HEK293 (cell line): Measurements from ENCODE around the gene SEMA4F.
A peak's percentile ranks its signal among the peaks of the same experiment; 100 is the strongest.

Experiments
- CTCF ChIA-PET: fragments of 350-600 bp; formaldehyde crosslinking; extraction: SDS; loops from one replicate; lab custom pipeline; 2021; ENCODE audit warnings: antibody characterized with exemption; lab: Yijun Ruan, JAX
- POLR2A ChIA-PET: fragments of 300-600 bp; formaldehyde crosslinking; extraction: SDS; loops from one replicate; lab custom pipeline; 2020; ENCODE audit warnings: antibody characterized with exemption, inconsistent platforms; lab: Yijun Ruan, JAX
- H3K27ac ChIP-seq: fragments of 200-500 bp; sonication (Bioruptor generic); 2 replicates; pipeline ENCODE4 v1.5.1; 2014; ENCODE audit warnings: low read depth, low read length, control low read depth, inconsistent platforms; ENCODE audit errors: extremely low read depth
- H3K36me3 ChIP-seq, 2 experiments: fragments of 200-500 bp in 1 of 2; sonication (Bioruptor generic) in 1 of 2; 1 replicate in 1 of 2; 2 replicates in 1 of 2; pipeline ENCODE4 v1.5.1; 2014 to 2017; ENCODE audit warnings: inconsistent platforms in 2 of 2, low read length in 2 of 2; ENCODE audit not compliant: control insufficient read depth in 2 of 2, insufficient read depth in 1 of 2
- H3K4me1 ChIP-seq: fragments of 200-500 bp; sonication (Bioruptor generic); 2 replicates; pipeline ENCODE4 v1.5.1; 2014; ENCODE audit warnings: mild to moderate bottlenecking, low read length, inconsistent platforms; ENCODE audit not compliant: control insufficient read depth, insufficient read depth
- H3K4me3 ChIP-seq: 2 replicates; pipeline ENCODE4 v1.5.1; 2011; ENCODE audit warnings: low read depth, mild to moderate bottlenecking, control low read depth, low read length, moderate library complexity
- H3K9me3 ChIP-seq: fragments of 200-500 bp; sonication (Bioruptor generic); 2 replicates; pipeline ENCODE4 v1.5.1; 2014; ENCODE audit warnings: low read depth, low read length, inconsistent platforms; ENCODE audit not compliant: control insufficient read depth, insufficient read depth
- ATF2 ChIP-seq: fragments of 450-650 bp; formaldehyde crosslinking; IDR thresholded peaks from 2 replicates; pipeline ENCODE4 v1.5.1; 2016; ENCODE audit warnings: missing biosample characterization, missing genetic modification characterization, low read depth
- GFI1B ChIP-seq: fragments of 450-650 bp; formaldehyde crosslinking; IDR thresholded peaks from 2 replicates; pipeline ENCODE4 v1.5.1; 2016; ENCODE audit warnings: missing biosample characterization, missing genetic modification characterization
- GLIS1 ChIP-seq: fragments of 450-650 bp; formaldehyde crosslinking; IDR thresholded peaks from 2 replicates; pipeline ENCODE4 v1.5.1; 2016; ENCODE audit warnings: missing biosample characterization, missing genetic modification characterization
- OSR2 ChIP-seq: fragments of 450-650 bp; formaldehyde crosslinking; IDR thresholded peaks from 2 replicates; pipeline ENCODE4 v1.5.1; 2016; ENCODE audit warnings: missing biosample characterization, missing genetic modification characterization
- PBX3 ChIP-seq: sonication (generic); formaldehyde crosslinking; IDR thresholded peaks from 2 replicates; pipeline ENCODE4 v1.8.1; 2022; ENCODE audit warnings: mild to moderate bottlenecking, moderate library complexity, missing genetic modification reagents
- SCRT2 ChIP-seq: fragments of 450-650 bp; formaldehyde crosslinking; IDR thresholded peaks from 2 replicates; pipeline ENCODE4 v1.5.1; 2016; ENCODE audit warnings: missing biosample characterization, missing genetic modification characterization
- SP7 ChIP-seq: fragments of 450-650 bp; formaldehyde crosslinking; IDR thresholded peaks from 2 replicates; pipeline ENCODE4 v1.5.1; 2016; ENCODE audit warnings: missing biosample characterization, missing genetic modification characterization
- WT1 ChIP-seq: fragments of 450-650 bp; formaldehyde crosslinking; IDR thresholded peaks from 2 replicates; pipeline ENCODE4 v1.5.1; 2016; ENCODE audit warnings: missing biosample characterization, missing genetic modification characterization
- ZFP37 ChIP-seq: fragments of 450-650 bp; formaldehyde crosslinking; IDR thresholded peaks from 2 replicates; pipeline ENCODE4 v1.5.1; 2016; ENCODE audit warnings: missing biosample characterization, missing genetic modification characterization
- ZNF148 ChIP-seq: fragments of 450-650 bp; formaldehyde crosslinking; IDR thresholded peaks from 2 replicates; pipeline ENCODE4 v1.5.0; 2017; ENCODE audit warnings: missing biosample characterization, missing genetic modification characterization, borderline replicate concordance
- ZNF16 ChIP-seq: fragments of 450-650 bp; formaldehyde crosslinking; IDR thresholded peaks from 2 replicates; pipeline ENCODE4 v1.5.1; 2016; ENCODE audit warnings: low read depth, missing biosample characterization, missing genetic modification characterization
- ZNF2 ChIP-seq: fragments of 450-650 bp; formaldehyde crosslinking; IDR thresholded peaks from 2 replicates; pipeline ENCODE4 v1.5.1; 2016; ENCODE audit warnings: missing biosample characterization, missing genetic modification characterization
- ZNF211 ChIP-seq: fragments of 450-650 bp; formaldehyde crosslinking; IDR thresholded peaks from 2 replicates; pipeline ENCODE4 v1.5.1; 2016; ENCODE audit warnings: low read depth, missing biosample characterization, missing genetic modification characterization
- ZNF221 ChIP-seq: fragments of 450-650 bp; formaldehyde crosslinking; IDR thresholded peaks from 2 replicates; pipeline ENCODE4 v1.5.1; 2017; ENCODE audit warnings: missing biosample characterization, missing genetic modification characterization, borderline replicate concordance
- ZNF391 ChIP-seq: fragments of 450-650 bp; formaldehyde crosslinking; IDR thresholded peaks from 2 replicates; pipeline ENCODE4 v1.5.1; 2016; ENCODE audit warnings: low read depth, missing biosample characterization, missing genetic modification characterization, borderline replicate concordance
- ZNF404 ChIP-seq: fragments of 450-650 bp; formaldehyde crosslinking; IDR thresholded peaks from 2 replicates; pipeline ENCODE4 v1.5.1; 2017; ENCODE audit warnings: missing biosample characterization, missing genetic modification characterization
- ZNF423 ChIP-seq: fragments of 450-650 bp; formaldehyde crosslinking; IDR thresholded peaks from 2 replicates; pipeline ENCODE4 v1.5.1; 2016; ENCODE audit warnings: missing biosample characterization, missing genetic modification characterization
- ZNF501 ChIP-seq: fragments of 450-650 bp; formaldehyde crosslinking; IDR thresholded peaks from 2 replicates; pipeline ENCODE4 v1.5.1; 2016; ENCODE audit warnings: missing biosample characterization, missing genetic modification characterization
- ZNF529 ChIP-seq: fragments of 450-650 bp; formaldehyde crosslinking; IDR thresholded peaks from 2 replicates; pipeline ENCODE4 v1.5.1; 2017; ENCODE audit warnings: missing genetic modification characterization, missing biosample characterization; ENCODE audit not compliant: insufficient replicate concordance
- ZNF560 ChIP-seq: fragments of 450-650 bp; formaldehyde crosslinking; IDR thresholded peaks from 2 replicates; pipeline ENCODE4 v1.5.1; 2017; ENCODE audit warnings: missing biosample characterization, missing genetic modification characterization, borderline replicate concordance
- ZNF571 ChIP-seq: fragments of 450-650 bp; formaldehyde crosslinking; IDR thresholded peaks from 2 replicates; pipeline ENCODE4 v1.5.0; 2017; ENCODE audit warnings: missing biosample characterization, missing genetic modification characterization
- ZNF585B ChIP-seq: fragments of 450-650 bp; formaldehyde crosslinking; IDR thresholded peaks from 2 replicates; pipeline ENCODE4 v1.5.1; 2016; ENCODE audit warnings: missing biosample characterization, missing genetic modification characterization
- ZNF645 ChIP-seq: fragments of 450-650 bp; formaldehyde crosslinking; IDR thresholded peaks from 2 replicates; pipeline ENCODE4; 2016; ENCODE audit warnings: missing biosample characterization, missing genetic modification characterization
- ZNF76 ChIP-seq: fragments of 450-650 bp; formaldehyde crosslinking; IDR thresholded peaks from 2 replicates; pipeline ENCODE4; 2016; ENCODE audit warnings: low read depth, missing biosample characterization, missing genetic modification characterization, borderline replicate concordance
- ZNF792 ChIP-seq: fragments of 450-650 bp; formaldehyde crosslinking; IDR thresholded peaks from 2 replicates; pipeline ENCODE4 v1.5.1; 2016; ENCODE audit warnings: missing biosample characterization, missing genetic modification characterization
- TF ChIP-seq, protein P1 (sequence below): fragments of 450-650 bp; formaldehyde crosslinking; IDR thresholded peaks from 2 replicates; pipeline ENCODE4 v1.5.1; 2017; ENCODE audit warnings: missing biosample characterization, missing genetic modification characterization

SEMA4F gene

DNA sequence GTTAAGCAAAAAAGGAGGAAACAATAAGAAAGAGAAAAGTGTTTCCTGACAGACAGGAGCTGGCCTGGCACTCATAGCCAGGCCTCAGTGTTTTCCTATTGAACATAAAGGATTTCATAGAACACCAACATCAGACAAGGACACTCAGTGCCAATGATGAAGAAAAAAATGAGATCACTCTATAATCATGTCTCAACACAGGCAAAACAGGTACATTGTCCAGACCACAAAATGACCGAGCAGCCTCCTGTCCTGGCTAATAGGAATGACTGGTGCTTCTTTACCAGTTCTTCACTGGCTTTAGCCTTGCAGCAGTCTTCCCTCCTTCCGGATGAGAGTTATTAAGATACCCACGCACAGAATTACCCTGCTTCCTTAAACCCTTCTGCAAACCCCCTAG, 35.6 kb downstream of the SEMA4F start:
- Histone ChIP-seq H3K9me3 (no peaks in the 10 kb centered on the region), H3K27ac (no peak overlapping the region), H3K4me1 (no peaks in the 10 kb centered on the region), H3K4me3 (no peak overlapping the region), H3K36me3 (no peaks in the 10 kb centered on the region)
- ChIA-PET POLR2A (no interaction called here), CTCF (interaction anchor here (0.6 to 3.5 kb wide), 5 partner anchors 26 to 919 kb away, joined by 3 to 43 read pairs (median 6); no protein-coding TSS in a partner anchor)
- TF ChIP-seq ZFP37 (no peak), ZNF585B (tag by site-specific recombination) (no peak), ZNF501 (tag by site-specific recombination) (no peak), PBX3 (no peak), ZNF404 (tag by site-specific recombination) (no peak), ZNF2 (tag by site-specific recombination) (no peak), ZNF211 (tag by site-specific recombination) (no peak), SP7 (tag by site-specific recombination) (no peak), GFI1B (tag by site-specific recombination) (no peak), GLIS1 (tag by site-specific recombination) (no peak), WT1 (tag by site-specific recombination) (no peak), ZNF529 (tag by site-specific recombination) (no peak), ZNF423 (tag by site-specific recombination) (no peak), ZNF792 (tag by site-specific recombination) (no peak)
- TF ChIP-seq, protein P1, sequence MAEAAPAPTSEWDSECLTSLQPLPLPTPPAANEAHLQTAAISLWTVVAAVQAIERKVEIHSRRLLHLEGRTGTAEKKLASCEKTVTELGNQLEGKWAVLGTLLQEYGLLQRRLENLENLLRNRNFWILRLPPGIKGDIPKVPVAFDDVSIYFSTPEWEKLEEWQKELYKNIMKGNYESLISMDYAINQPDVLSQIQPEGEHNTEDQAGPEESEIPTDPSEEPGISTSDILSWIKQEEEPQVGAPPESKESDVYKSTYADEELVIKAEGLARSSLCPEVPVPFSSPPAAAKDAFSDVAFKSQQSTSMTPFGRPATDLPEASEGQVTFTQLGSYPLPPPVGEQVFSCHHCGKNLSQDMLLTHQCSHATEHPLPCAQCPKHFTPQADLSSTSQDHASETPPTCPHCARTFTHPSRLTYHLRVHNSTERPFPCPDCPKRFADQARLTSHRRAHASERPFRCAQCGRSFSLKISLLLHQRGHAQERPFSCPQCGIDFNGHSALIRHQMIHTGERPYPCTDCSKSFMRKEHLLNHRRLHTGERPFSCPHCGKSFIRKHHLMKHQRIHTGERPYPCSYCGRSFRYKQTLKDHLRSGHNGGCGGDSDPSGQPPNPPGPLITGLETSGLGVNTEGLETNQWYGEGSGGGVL (tag by site-specific recombination), result no peak

GRCh38 chr2:74690571-74690970, 36.5 kb downstream of the SEMA4F start:
- Histone ChIP-seq H3K36me3 (no peaks in the 10 kb centered on the region), H3K9me3 (no peaks in the 10 kb centered on the region), H3K4me3 (no peak overlapping the region), H3K27ac (no peak overlapping the region), H3K4me1 (no peaks in the 10 kb centered on the region)
- ChIA-PET POLR2A (interaction anchor here (0.6 to 1.0 kb wide), 2 partner anchors 184 to 187 kb away, joined by 3 read pairs; no protein-coding TSS in a partner anchor), CTCF (interaction anchor here (0.6 to 3.0 kb wide), 29 partner anchors 9 to 921 kb away, joined by 3 to 66 read pairs (median 4); no protein-coding TSS in a partner anchor)
- TF ChIP-seq, protein P1 (tag by site-specific recombination), result no peak
- peak; percentile 96 for TF ChIP-seq SCRT2 (tag by site-specific recombination)
- TF ChIP-seq ZNF76, result no peak
- no peak for TF ChIP-seq ZNF148
- TF ChIP-seq ATF2 (tag by site-specific recombination), result no peak
- TF ChIP-seq ZNF221 (tag by site-specific recombination), result no peak
- TF ChIP-seq ZNF391, result no peak
- TF ChIP-seq ZNF560 (tag by site-specific recombination), result no peak
- no peak for TF ChIP-seq OSR2 (tag by site-specific recombination)
- TF ChIP-seq ZNF645 (tag by site-specific recombination), result no peak
- TF ChIP-seq ZNF571 (tag by site-specific recombination), result no peak
- TF ChIP-seq ZNF16 (tag by site-specific recombination), result no peak
